Skin epidermis (tissue), 12 donors: Measurements from ENCODE around the gene IQCK.

Experiments
- H3K27ac ChIP-seq, 21 experiments: fragments of 200-600 bp; sonication (generic) in 11 of 21; one replicate each; pipeline ENCODE4 v1.5.0; 2020; ENCODE audit warnings: mild to moderate bottlenecking in 3 of 21, inconsistent platforms in 2 of 21, moderate library complexity in 2 of 21
- H3K4me3 ChIP-seq, 7 experiments: fragments of 200-600 bp; sonication (generic) in 2 of 7; one replicate each; pipeline ENCODE4 v1.5.0; 2020; ENCODE audit warnings: inconsistent platforms in 2 of 7, mild to moderate bottlenecking in 2 of 7, moderate library complexity in 1 of 7

IQCK gene

GRCh38 chr16:19850131-19850817, 132.2 kb downstream of the IQCK start:
- H3K4me3 ChIP-seq = no peak overlapping the region
- no peak overlapping the region for H3K27ac ChIP-seq

GRCh38 chr16:19851476-19851875, 133.4 kb downstream of the IQCK start:
- H3K4me3 ChIP-seq = no peak overlapping the region

GRCh38 chr16:19853132-19853741, 135.2 kb downstream of the IQCK start:
- no peak overlapping the region for H3K27ac ChIP-seq
- no peak overlapping the region for H3K4me3 ChIP-seq

More at GRCh38 chr16:19851476-19851875, 133.4 kb downstream of the IQCK start:
- no peak overlapping the region for H3K27ac ChIP-seq

- Histone ChIP-seq H3K4me3 (no peak overlapping the region), H3K27ac (no peak overlapping the region)
Measured at GRCh38 chr16:19853742-19854542, 135.9 kb downstream of the IQCK start.

GRCh38 chr16:19854543-19854876, 136.4 kb downstream of the IQCK start:
- Histone ChIP-seq H3K27ac (no peak overlapping the region), H3K4me3 (no peak overlapping the region)

- H3K4me3 ChIP-seq = no peak overlapping the region
- no peak overlapping the region for H3K27ac ChIP-seq
Measured at GRCh38 chr16:19856120-19856519, 138.0 kb downstream of the IQCK start.

GRCh38 chr16:19857593-19858339, 139.7 kb downstream of the IQCK start:
- no peak overlapping the region for H3K27ac ChIP-seq
- no peak overlapping the region for H3K4me3 ChIP-seq

GRCh38 chr16:19858340-19859018, 140.4 kb downstream of the IQCK start:
- H3K4me3 ChIP-seq = no peak overlapping the region
- no peak overlapping the region for H3K27ac ChIP-seq

GRCh38 chr16:19859166-19859565, 141.1 kb downstream of the IQCK start:
- Histone ChIP-seq H3K27ac (no peak overlapping the region), H3K4me3 (no peak overlapping the region)

- H3K4me3 ChIP-seq = no peak overlapping the region
- peak overlapping the region in 1 of 21 experiments; percentile 6 for H3K27ac ChIP-seq
Measured at GRCh38 chr16:19859603-19860002, 141.5 kb downstream of the IQCK start.

GRCh38 chr16:19860166-19861041, 142.3 kb downstream of the IQCK start:
- H3K4me3 ChIP-seq = no peak overlapping the region

GRCh38 chr16:19861133-19861532, 143.1 kb downstream of the IQCK start:
- Histone ChIP-seq H3K27ac (peak overlapping the region in 2 of 21 experiments; percentile 20 to 30), H3K4me3 (no peak overlapping the region)

More at GRCh38 chr16:19860166-19861041, 142.3 kb downstream of the IQCK start:
- peak overlapping the region in 1 of 21 experiments; percentile 6 for H3K27ac ChIP-seq

- peak overlapping the region in 2 of 21 experiments; percentile 20 to 35 for H3K27ac ChIP-seq
- no peak overlapping the region for H3K4me3 ChIP-seq
Measured at GRCh38 chr16:19861811-19862327, 143.8 kb downstream of the IQCK start.

GRCh38 chr16:19863990-19864389, 145.9 kb downstream of the IQCK start:
- no peak overlapping the region for H3K4me3 ChIP-seq
- no peak overlapping the region for H3K27ac ChIP-seq

- H3K27ac ChIP-seq = no peak overlapping the region
- no peak overlapping the region for H3K4me3 ChIP-seq
Measured at GRCh38 chr16:19864566-19864965, 146.5 kb downstream of the IQCK start.

- H3K4me3 ChIP-seq = no peak overlapping the region
- H3K27ac ChIP-seq = peak overlapping the region in 1 of 21 experiments; percentile 16
Measured at GRCh38 chr16:19868421-19868820, 150.3 kb downstream of the IQCK start.

GRCh38 chr16:19871721-19872120, 153.7 kb downstream of the IQCK start:
- Histone ChIP-seq H3K27ac (no peak overlapping the region), H3K4me3 (no peak overlapping the region)

- Histone ChIP-seq H3K27ac (no peak overlapping the region), H3K4me3 (no peak overlapping the region)
Measured at GRCh38 chr16:19872179-19872863, 154.2 kb downstream of the IQCK start.
